Ammon's horn (tissue), 1 donor: ENCODE data around the gene UBL4A.

ENCODE experiments used
- DNase-seq: peaks from one replicate; pipeline ENCODE4 v3.0.0-alpha.2; 2016; ENCODE audit warnings: low spot score

Gene UBL4A

GRCh38 chrX:154486396-154487207 is at the start of gene UBL4A:
Gene UBL4A (minus strand): TSS chrX:154486615. CDS start chrX:154486584, 31 bp downstream.
- DNase-seq = peak; percentile 43

GRCh38 chrX:154535892-154536291 is 49.5 kb upstream of the UBL4A start:
- DNase-seq = no peak

- peak; percentile 85 for DNase-seq
Observed at GRCh38 chrX:154534526-154535322, 48.3 kb upstream of the UBL4A start.

- no peak for DNase-seq
Observed at GRCh38 chrX:154532690-154533089, 46.3 kb upstream of the UBL4A start.

GRCh38 chrX:154531626-154532025 is 45.2 kb upstream of the UBL4A start:
- DNase-seq = no peak

GRCh38 chrX:154530286-154530685 is 43.9 kb upstream of the UBL4A start:
- DNase-seq = no peak

GRCh38 chrX:154529206-154529612 is 42.8 kb upstream of the UBL4A start:
- no peak for DNase-seq

- DNase-seq = peak; percentile 80
Observed at GRCh38 chrX:154526901-154527675, 40.7 kb upstream of the UBL4A start.

GRCh38 chrX:154525606-154526490 is 39.4 kb upstream of the UBL4A start:
- no peak for DNase-seq

GRCh38 chrX:154519389-154519788 is 33.0 kb upstream of the UBL4A start:
- no peak for DNase-seq

GRCh38 chrX:154517101-154517781 is 30.8 kb upstream of the UBL4A start:
- no peak for DNase-seq

- peak; percentile 42 for DNase-seq
Observed at GRCh38 chrX:154516656-154517100, 30.3 kb upstream of the UBL4A start.

- DNase-seq = peak; percentile 95
Observed at GRCh38 chrX:154515966-154516655, 29.7 kb upstream of the UBL4A start, which contains the start of gene FAM3A. Gene FAM3A (minus strand): TSS chrX:154516232. CDS start chrX:154515772, 460 bp downstream.

- DNase-seq = no peak
Observed at GRCh38 chrX:154515090-154515965, 28.9 kb upstream of the UBL4A start.

GRCh38 chrX:154513716-154514115 is 27.3 kb upstream of the UBL4A start:
- no peak for DNase-seq

- no peak for DNase-seq
Observed at GRCh38 chrX:154512879-154513553, 26.6 kb upstream of the UBL4A start.

- DNase-seq = no peak
Observed at GRCh38 chrX:154511761-154512160, 25.3 kb upstream of the UBL4A start.

- no peak for DNase-seq
Observed at GRCh38 chrX:154509455-154509854, 23.0 kb upstream of the UBL4A start.
